Esophagus squamous epithelium (tissue), 4 donors: ENCODE data around the gene CTSA.
"Not testable (repeated sequence)": the region's sequence is repeated elsewhere in the genome, so short reads cannot be mapped to it uniquely, and the experiment has no call there.

Source experiments
- POLR2A ChIP-seq, 4 donors: fragments of 450-650 bp; IDR thresholded peaks; one replicate each; pipeline ENCODE4 v1.6.1; 2017; ENCODE audit warnings: antibody characterized with exemption in 4 of 4, mild to moderate bottlenecking in 4 of 4, moderate library complexity in 3 of 4
- TF ChIP-seq, protein P1 (sequence below), 6 experiments: fragments of 450-650 bp in 4 of 6; fragments of 200-600 bp in 2 of 6; sonication (generic) in 2 of 6; IDR thresholded peaks; one replicate each; pipeline ENCODE4 v1.5.1; 2016 to 2019; ENCODE audit warnings: antibody characterized with exemption in 6 of 6, mild to moderate bottlenecking in 4 of 6, moderate library complexity in 4 of 6

DNA sequence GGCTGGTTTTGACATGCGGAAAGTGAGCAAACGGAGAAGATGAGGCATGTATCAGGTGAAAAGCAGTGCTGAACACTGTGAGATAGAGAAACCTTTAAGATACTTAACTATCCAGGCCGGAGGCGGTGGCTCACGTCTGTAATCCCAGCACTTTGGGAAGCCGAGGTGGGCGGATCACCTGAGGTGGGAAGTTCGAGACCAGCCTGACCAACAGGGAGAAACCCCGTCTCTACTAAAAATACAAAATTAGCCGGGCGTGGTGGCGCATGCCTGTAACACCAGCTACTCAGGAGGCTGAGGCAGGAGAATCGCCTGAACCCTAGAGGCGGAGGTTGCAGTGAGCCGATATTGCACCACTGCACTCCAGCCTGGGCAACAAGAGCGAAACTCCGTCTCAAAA is 40.5 kb downstream of the CTSA start:
- TF ChIP-seq, protein P1, sequence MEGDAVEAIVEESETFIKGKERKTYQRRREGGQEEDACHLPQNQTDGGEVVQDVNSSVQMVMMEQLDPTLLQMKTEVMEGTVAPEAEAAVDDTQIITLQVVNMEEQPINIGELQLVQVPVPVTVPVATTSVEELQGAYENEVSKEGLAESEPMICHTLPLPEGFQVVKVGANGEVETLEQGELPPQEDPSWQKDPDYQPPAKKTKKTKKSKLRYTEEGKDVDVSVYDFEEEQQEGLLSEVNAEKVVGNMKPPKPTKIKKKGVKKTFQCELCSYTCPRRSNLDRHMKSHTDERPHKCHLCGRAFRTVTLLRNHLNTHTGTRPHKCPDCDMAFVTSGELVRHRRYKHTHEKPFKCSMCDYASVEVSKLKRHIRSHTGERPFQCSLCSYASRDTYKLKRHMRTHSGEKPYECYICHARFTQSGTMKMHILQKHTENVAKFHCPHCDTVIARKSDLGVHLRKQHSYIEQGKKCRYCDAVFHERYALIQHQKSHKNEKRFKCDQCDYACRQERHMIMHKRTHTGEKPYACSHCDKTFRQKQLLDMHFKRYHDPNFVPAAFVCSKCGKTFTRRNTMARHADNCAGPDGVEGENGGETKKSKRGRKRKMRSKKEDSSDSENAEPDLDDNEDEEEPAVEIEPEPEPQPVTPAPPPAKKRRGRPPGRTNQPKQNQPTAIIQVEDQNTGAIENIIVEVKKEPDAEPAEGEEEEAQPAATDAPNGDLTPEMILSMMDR (IDR thresholded peaks at IDR 0.05), result not testable (repeated sequence)
- TF ChIP-seq POLR2A (IDR thresholded peaks at IDR 0.05), result not testable (repeated sequence)
